ENCODE data around the gene THRA.

THRA gene

DNA sequence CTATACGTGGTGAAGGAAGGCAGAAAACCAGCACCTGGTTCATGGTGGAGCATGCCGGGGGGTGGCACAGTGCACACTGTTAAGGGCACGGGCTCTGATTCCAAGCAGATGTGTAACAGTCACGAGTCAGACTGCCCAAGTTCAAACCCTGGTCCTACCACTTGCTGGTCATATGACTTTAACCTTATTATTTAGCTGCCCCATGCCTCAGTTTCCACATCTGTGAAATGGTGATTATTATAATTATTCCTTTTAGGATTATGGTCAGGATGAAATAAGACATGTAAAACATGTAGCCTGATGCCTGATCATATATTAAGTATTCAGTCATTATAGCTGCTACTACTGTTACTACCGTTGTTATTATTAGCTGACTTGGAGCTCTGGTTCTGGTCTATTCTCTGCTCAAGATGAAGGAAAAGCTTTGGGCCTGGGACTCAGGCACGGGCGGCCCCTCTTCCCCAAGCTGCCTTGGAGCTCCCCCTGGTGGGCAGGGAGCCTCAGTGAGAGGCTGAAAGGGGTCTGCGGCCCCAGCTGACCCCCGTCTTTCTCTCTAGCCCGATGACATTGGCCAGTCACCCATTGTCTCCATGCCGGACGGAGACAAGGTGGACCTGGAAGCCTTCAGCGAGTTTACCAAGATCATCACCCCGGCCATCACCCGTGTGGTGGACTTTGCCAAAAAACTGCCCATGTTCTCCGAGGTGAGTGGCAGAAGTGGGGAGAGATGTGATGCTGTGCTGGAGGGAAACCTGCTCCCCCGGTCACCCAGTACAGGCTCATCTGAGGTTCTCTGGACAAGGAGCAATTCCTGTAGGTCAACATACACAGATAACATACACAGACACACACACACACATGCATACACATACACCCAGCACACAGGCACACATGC lies 23.6 kb downstream of the THRA start:
- no peak for DNase-seq

DNA sequence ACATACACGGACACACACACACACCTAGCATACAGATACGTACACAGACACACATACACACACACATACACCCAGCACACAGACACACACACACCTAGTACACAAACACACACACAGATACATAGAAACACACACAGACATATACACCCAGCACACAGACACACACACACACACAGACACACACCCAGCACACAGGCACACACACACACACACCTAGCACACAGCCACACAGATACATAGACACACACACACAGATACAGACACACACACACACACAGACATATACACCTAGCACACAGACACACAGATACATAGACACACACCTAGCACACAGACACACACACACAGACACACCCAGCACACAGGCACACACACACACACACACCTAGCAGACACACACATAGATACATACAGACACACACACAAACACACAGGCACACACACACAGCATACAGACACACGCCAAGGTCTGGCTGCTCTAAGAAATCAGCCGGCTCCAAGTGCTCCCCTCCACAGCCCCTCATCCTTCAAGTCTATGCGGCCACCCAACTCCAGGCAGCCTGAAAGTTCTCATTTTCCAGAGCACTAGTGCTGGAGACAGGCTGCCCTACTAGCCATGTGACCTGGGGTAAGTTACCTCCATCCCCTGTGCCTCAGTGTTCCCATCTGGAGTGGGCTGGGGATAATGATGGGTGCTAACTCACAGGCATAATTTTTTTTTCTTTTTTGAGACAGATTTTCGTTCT lies 24.5 kb downstream of the THRA start:
- no peak for DNase-seq

DNA sequence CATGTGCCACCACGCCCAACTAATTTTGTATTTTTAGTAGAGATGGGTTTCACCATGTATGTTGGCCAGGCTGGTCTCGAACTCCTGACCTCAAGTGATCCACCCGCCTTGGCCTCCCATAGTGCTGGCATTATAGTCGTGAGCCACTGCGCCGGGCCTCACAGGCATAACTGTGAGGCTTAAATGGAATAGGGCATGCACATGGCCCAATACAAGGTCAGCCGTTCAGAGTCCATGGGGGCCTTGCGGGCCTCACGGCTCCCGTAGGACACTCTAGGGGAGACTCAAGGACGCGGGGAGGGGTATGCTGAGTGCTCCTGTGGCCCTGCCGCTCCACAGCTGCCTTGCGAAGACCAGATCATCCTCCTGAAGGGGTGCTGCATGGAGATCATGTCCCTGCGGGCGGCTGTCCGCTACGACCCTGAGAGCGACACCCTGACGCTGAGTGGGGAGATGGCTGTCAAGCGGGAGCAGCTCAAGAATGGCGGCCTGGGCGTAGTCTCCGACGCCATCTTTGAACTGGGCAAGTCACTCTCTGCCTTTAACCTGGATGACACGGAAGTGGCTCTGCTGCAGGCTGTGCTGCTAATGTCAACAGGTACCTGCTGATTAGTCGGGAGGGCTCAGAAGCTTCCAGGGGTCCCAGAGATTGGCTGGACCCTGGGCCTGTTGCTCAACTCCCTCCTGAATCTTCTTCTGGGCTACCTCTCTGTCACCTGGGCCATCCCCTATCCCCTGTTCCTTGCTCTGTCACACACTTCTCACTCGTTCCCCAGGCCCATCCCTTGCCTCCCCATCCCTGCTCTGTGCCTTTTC lies 25.3 kb downstream of the THRA start:
- no peak for DNase-seq

DNA sequence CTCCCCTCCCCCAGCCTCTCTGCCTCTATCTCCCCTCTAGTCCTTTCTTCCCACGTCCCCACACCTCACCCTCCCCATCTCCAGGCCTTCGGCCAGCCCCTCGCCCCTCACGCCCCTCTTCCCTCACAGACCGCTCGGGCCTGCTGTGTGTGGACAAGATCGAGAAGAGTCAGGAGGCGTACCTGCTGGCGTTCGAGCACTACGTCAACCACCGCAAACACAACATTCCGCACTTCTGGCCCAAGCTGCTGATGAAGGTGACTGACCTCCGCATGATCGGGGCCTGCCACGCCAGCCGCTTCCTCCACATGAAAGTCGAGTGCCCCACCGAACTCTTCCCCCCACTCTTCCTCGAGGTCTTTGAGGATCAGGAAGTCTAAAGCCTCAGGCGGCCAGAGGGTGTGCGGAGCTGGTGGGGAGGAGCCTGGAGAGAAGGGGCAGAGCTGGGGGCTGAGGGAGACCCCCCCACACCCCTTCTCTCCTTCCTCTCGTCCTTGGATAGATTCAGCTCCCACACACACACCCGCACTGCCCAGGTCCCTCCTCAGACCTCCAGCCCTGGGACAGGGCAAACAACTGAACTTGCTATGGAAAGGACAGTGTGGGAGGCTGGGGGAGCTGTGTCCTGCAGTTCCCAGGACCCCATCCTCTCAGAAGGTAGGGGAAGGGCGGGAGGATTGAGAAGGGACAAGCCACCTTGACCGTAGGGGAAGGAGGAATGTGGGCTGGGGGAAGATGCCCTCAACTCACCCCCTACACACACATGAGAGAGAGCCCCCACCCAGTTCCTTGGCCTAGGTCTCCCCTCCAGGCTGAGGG lies 26.5 kb downstream of the THRA start:
- DNase-seq, result no peak

DNA sequence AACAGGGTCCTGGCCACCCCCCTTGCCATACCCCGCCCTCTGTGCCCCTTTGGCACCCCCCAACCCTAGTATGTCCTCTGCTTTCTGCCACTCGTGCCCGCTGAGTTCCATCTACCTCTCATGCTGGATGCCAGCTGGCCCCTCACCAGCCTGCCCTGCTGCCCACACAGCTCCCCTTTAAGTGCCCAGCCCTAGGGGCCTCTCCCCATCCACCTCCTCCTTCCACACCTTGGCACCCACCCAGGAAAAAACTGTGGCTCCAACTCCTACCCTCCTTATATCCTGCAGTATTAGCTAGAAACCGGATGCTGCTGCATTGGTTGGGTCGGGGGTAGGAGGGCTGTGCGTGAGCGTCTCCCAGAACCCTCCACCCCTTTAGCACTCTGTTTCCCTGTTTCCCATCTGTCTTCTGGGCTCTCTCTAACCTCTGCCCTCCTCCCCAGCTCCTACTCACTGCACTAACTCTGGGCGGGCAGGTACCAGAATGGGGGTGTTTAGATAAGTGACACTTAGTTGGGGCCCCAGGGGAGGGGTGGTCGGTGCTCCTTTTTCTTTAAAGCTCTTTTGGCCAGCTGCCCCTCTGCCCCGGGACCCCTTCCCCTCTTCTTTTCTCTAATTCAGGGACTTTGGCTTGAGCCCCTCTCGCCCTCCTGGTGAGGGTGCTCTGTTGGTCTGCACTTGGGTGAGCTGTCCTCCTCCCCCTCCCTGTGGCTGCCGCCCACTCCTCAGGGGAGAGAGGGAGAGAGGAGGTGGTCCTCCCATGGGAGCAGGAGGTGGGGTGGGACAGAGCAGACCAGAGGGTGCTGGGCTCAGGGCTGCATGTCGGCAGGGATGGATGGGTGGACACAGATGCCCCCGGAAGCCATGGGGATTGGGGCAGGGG lies 27.7 kb downstream of the THRA start:
- peak; percentile 68 for DNase-seq

DNA sequence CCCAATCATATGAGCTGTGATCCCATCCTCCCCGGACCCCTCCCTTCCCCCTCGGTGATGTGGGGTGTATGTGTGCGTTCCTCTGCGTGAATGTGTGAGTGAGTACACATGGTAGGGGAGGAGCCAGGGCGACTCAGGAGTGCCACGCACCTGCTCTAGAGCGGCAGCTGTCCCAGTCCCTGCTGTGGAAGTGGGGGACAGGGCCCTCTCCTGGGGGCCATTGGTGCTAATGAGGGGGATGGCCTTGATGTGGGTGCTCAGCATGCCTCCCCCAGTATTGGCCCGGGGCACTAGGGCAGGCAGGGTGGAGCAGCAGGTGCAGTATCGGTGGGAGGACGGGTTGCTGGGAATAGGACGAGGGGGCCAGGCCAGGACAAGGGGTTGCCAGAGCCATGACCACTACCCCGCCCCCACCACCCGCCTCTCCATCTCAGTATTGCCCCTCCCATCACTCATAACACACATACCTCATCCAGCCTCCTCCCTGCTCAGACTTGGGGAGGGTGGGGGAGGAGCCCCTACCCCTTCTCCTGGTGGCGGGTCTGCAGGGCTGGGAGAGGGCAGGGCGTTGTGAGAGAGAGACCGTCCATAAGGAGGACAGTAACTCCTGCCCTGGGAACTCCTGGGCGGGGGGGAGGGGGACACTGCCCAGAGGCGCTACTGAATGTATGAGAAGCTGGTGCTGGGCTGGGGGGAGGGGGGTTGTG lies 29.1 kb downstream of the THRA start:
- no peak for DNase-seq

DNA sequence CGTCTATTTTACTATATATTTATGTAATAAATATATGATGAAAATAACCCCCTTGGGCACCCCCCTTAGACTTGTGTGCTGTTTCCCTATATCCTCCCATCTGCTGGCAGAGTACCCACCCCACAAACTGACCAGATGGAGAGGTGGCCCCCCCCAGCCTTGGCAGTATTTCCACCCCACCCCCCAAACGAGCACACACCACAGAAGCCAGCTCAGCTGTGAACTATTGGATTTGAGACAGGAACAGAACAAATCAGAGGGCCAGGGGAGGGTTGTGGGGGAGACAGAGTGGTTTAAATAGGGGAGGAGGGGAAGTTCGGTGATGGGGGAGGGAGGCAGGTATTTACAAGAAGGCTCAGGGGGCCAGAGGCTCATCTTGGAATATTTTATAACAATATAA lies 29.8 kb downstream of the THRA start:
- DNase-seq, result peak; percentile 32

DNA sequence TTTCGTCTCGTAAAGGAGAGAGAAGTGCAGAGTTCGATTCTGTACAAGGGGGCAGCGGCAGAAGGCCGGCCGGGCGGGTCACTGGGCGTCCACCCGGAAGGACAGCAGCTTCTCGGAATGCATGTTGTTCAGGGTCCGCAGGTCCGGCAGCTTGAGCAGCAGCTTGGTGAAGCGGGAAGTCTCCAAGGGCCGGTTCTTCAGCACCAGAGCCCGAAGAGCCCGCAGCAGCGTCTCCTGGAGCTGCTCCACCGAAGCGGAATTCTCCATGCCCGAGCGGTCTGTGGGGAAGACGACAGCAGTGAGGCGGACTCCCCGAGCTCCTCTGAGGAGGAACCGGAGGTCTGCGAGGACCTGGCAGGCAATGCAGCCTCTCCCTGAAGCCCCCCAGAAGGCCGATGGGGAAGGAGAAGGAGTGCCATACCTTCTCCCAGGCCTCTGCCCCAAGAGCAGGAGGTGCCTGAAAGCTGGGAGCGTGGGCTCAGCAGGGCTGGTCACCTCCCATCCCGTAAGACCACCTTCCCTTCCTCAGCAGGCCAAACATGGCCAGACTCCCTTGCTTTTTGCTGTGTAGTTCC lies 30.3 kb downstream of the THRA start:
- no peak for DNase-seq

DNA sequence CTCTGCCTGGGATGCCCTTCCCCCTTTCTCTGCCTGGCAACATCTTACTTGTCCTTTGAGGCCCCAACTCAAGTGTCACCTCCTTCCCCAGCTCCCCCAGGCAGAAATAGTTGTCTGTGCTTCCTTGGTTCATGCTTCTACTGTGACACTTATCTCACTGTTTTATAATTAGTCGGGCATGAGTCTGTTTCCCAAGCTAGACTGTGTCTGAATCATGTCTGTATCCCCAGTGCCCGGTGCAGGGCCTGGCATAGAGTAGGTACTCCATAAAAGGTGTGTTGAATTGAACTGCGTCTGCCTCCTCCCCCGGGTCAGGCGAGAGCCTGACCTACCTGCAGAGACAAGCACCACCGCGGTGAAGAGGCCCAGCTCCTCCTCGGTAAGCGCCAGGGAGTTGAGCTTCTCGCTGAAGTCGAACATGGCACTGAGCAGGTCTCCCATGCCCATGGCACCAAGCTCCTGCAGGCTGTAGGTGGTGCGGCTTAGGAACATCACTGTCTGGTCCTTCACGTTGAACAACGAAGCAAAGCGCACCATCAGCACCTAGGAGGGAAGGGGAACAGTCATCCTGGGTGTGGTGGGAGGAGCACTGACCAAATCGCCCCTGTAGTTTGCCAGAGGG lies 30.9 kb downstream of the THRA start:
- DNase-seq, result no peak

DNA sequence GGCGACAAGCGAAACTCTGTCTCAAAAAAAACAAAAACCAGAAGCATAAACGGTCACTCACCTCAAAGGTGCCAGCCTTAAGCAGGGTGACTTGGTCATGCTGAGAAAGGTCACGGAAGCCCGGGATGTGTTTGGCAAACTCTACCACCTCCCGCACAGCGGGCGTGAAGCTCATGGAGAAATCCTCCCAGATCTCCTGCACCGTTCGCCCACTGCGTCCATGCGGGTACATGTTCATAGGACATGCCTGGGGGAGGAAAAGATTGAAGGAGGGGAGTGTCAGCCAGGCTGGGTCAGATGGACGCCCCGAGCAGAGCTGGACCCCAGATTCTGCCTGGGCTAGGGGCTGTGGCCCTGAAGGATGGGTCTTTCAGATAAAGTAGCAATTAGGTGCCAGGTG lies 32.1 kb downstream of the THRA start:
- no peak for DNase-seq

DNA sequence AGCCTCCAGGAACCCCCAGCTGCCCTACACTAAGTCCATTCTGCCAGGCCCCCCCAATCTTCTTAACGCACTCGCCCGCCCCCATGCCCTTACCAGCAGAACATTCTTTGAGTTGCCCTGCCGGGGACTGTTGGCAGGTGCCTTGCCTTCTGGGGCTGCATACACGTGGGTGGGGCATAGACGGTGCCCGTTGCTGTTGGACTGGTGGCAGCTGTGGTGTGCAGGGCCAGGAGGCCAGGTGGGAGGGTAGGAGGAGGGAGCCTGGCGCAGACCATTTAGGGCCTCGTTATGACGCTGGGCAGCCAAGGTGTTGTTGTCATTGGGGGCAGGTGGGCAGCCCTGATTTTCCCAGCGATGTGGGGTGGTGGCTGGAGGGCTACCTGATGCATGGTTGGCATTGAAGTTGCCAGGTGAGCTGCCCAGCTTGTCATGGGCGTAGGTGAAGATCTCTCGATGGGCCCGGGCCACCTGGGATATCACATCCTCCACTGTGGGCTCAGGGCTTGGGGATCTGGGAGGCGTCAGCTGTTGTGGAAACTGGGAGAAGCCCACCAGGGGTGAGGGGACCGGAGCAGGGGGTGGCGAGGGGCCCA lies 32.7 kb downstream of the THRA start:
- peak; percentile 29 for DNase-seq

DNA sequence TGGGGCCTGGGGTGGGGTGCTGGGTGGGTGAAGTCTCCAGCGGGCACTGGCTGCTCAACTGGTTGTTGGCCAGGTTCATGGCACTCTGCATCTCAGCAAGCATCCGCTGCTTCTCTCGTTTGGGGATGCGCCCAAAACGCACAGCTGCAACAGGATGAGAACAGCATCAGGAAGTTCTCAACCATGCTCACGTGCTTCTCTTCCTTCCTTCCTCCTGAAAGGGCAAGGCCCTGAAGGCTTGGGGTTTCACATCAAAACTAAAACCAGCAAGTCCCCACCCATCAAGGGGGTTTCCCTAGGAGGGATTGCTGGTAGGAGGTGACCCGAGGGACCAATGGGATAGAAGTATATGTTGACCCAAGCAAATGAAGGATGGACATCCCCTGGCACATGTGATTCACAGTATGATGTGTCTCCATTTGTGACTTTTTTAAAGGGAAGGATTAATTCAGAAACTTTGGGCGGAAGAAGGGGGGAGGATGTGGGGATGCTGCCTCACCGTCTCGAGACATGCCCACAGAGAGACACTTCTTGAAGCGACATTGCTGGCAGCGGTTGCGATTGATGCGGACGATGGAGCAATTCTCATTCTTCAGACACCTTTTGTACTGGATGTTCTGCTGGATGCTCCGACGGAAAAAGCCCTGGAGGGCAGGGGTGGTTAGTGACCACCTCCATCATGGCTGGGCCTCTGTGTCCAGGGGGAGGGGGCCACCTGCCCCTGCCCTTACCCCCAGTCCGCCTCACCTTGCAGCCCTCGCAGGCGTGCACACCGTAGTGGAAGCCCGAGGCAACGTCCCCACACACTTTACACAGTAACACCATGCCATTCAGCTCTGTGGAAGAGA lies 33.4 kb downstream of the THRA start:
- peak; percentile 42 for DNase-seq

DNA sequence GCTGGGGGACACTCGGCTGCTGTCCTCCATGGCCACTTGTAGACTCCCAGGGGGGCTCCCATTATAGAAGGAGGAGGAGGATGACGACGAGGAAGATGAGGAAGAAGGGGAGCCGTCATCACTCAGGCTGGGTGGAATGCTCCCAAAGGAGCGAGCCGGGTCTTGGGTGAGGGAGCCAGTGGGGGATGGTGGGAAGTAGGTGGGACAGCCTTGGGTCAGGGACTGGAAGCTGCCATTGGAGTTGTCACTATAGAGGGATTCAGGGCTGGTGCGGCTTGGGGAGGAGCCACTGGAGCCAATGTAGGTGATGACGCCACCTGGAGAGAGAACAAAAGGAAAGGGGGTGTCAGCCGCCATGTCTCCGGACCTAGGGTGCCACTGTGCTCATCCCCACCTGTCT lies 34.3 kb downstream of the THRA start:
- no peak for DNase-seq

DNA sequence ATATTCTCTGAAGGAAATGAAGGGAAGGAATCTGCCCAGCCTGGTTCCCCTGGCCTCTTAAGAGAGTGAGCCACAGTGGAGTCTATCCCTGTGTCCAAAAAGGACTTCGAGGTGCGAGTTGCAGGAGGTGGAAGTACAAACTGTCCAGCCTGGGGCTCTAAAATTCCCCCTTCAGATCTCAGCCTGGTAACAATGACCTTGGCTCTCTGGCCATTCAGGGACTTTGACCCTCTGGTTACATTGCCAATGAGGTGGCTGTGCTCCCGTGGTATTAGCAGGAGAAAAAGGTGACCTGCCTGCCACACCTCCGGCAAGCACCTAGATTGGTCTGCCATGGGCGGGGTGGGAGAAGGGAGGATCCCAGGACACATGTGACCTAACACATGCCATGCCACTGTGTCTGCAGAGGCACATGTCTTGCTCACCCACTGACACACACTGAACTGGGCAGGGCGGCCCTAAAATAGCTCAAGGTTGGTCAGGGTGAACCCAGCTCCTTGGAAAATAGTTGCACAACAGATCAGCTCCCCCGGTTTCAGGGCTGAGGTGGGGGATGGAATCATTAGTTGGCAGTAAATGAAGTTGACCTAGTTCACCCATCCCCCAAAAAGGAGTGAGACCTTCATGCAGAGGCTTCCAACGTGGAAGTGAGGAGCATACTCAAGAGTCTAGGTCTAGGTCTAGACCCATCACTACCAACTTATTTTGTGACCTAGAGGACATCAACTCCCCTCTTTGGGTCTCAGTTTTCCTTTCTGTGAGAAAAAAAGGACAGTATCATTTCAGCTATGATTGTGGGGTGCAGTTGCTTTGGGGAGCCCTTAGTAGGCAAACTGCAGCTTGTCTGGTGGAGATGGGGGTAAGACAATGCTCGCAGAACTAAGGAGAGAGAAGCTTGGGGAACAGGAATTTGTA lies 35.4 kb downstream of the THRA start:
- no peak for DNase-seq

DNA sequence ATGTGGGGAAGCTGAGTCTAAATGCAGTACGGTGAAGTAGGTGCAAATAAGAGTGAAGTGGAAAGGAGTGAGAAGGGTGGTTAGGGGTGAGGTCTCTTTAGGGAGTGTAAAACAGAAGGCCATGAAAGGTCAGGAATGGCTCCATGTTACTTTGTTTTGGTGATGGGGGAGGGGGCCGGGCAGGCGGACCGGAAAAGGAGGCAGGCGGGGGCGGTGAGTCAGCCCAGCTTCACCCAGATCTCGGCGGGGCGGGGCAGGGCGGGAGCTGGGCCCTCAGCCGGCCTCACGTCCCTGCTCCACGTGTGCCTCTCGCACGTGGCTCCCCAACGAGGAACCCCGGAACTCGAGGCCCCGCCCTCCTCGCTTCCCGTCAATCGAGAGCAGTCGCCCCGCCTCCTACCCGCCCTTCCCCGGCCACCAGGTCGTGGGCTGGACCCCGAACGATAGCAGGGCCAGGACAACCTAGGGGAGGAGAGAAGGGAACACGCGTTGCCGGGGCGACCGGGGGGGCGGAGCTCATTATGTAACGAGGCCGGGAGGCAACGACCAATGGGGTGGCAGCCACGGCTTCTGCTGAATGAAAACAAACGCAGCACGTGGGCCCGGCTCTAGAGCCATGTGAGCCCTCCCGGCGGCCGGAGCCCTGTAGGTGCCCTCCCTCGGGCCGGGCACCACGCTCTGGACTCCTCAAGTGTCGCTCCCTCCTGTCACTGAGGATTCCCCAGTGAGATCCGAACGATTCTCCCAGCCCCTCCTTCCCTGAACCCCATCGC lies 36.3 kb downstream of the THRA start:
- DNase-seq, result peak; percentile 94

DNA sequence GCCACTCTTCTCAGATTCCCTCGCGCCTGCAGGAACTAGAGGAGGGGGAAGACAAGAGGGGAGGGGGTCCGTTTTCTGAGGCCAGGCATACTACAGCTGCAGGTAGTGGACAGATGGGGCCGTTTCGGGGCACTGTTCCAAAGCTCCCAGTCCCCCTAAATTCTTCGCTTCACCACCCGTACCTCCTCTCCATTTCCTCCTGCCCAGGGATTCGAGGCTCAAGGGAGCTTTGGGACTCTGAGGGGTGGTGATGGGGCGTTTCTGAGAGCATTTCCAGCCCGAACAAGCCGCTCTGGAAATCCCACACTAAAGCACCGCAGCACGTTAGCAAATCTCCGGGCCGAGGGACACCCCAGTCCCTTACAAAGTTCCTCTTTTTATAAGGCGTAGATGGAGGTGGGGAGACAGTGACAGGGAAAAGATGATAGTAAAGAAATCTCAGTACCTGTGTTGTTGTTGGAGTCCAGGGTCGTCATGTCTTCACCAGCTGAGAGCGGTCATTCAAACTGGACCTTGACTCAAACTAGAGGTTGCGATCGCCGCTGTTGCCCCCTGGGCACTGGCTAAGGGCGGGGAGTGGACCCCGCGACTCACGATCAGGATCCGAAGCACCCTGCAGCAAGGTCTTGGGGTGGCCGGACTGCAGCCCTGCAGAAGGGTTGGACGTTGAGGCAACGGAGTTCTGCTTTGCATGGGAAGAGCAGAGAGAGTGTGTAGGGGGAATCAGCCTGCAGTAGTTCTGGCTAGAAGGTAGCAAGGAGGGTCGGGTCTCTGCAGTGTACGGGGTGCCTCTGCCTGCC lies 37.1 kb downstream of the THRA start:
- no peak for DNase-seq

Data from right hindlimb (tissue), 1 donor.